WTC11 (cell line): ENCODE measurements around the gene MRPS18A.
"Not testable (repeated sequence)": the region's sequence is repeated elsewhere in the genome, so short reads cannot be mapped to it uniquely, and the experiment has no call there.

Source experiments
- TF ChIP-seq, protein P1 (sequence below): fragments of 200-600 bp; IDR thresholded peaks from 2 replicates; pipeline ENCODE4 v1.8.0; 2022; ENCODE audit warnings: antibody characterized with exemption
- TF ChIP-seq, protein P2 (sequence below): sonication (generic); formaldehyde crosslinking; IDR thresholded peaks from 2 replicates; pipeline ENCODE4 v1.8.1; 2023; ENCODE audit warnings: mild to moderate bottlenecking, missing genetic modification reagents

DNA sequence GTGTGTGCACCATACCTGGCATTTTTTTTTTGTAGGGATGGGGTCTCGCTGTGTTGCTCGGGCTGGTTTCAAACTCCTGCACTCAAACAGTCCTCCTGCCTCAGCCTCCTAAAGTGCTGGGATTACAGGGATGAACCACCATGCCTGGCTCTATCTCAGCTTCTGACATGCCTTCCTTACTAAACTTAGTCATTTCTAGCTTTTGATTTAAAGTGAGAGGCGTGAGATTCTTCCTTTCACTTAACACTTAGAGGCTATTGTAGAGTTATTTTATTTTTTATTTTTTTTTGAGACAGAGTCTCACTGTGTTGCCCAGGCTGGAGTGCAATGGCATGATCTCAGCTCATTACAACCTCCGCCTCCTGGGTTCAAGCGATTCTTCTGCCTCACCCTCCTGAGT, 24.6 kb downstream of the MRPS18A start:
- TF ChIP-seq, protein P1, sequence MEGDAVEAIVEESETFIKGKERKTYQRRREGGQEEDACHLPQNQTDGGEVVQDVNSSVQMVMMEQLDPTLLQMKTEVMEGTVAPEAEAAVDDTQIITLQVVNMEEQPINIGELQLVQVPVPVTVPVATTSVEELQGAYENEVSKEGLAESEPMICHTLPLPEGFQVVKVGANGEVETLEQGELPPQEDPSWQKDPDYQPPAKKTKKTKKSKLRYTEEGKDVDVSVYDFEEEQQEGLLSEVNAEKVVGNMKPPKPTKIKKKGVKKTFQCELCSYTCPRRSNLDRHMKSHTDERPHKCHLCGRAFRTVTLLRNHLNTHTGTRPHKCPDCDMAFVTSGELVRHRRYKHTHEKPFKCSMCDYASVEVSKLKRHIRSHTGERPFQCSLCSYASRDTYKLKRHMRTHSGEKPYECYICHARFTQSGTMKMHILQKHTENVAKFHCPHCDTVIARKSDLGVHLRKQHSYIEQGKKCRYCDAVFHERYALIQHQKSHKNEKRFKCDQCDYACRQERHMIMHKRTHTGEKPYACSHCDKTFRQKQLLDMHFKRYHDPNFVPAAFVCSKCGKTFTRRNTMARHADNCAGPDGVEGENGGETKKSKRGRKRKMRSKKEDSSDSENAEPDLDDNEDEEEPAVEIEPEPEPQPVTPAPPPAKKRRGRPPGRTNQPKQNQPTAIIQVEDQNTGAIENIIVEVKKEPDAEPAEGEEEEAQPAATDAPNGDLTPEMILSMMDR = not testable (repeated sequence)
- TF ChIP-seq, protein P2, sequence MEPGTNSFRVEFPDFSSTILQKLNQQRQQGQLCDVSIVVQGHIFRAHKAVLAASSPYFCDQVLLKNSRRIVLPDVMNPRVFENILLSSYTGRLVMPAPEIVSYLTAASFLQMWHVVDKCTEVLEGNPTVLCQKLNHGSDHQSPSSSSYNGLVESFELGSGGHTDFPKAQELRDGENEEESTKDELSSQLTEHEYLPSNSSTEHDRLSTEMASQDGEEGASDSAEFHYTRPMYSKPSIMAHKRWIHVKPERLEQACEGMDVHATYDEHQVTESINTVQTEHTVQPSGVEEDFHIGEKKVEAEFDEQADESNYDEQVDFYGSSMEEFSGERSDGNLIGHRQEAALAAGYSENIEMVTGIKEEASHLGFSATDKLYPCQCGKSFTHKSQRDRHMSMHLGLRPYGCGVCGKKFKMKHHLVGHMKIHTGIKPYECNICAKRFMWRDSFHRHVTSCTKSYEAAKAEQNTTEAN (CRISPR knock-in tag) = not testable (repeated sequence)
